Sciatic nerve (tissue), 2 donors: Measurements from ENCODE around the gene CPLX3. TPM values are rescaled to one million over a fixed set of nuclear protein-coding genes. Genes with fewer than 3 reads are reported as not detected.
"Not testable (repeated sequence)": the region's sequence is repeated elsewhere in the genome, so short reads cannot be mapped to it uniquely, and the experiment has no call there.

Experiments
- ATAC-seq: fragments of 200-7000 bp; cut with Tn5 transposase; one replicate; pipeline ENCODE4 v1.9.1; 2020; ENCODE audit warnings: mild to moderate bottlenecking, moderate library complexity
- DNase-seq: peaks from one replicate; pipeline ENCODE4 v3.0.0-alpha.2; 2020; ENCODE audit warnings: low spot score
- intact Hi-C: fragments of 100-400 bp; cut with DNase I; formaldehyde crosslinking; loops from one replicate; pipeline ENCODE4 v1.14.2; 2022
- total RNA-seq: library from RNA; stranded (reverse); fragmentation: NEBNext Ultra II Directional; extraction: Animal tissue kit (Norgen Biotek cat#: 25700); gene quantifications from one replicate; pipeline ENCODE4 v1.2.1, GENCODE V29; 2021
- donor health status: DM: no; HTN: no; CAD: no.
- donor health status: DM: no; HTN: no; CAD: no.

CPLX3 gene
- not detected for total RNA-seq

GRCh38 chr15:74826364-74826819 is at the start of gene CPLX3:
Gene CPLX3, plus strand, starts transcription at chr15:74826627. Its CDS starts 77 bp downstream, at chr15:74826704.
- DNase-seq: no peak
- ATAC-seq: peak; percentile 43
- intact Hi-C loops: no loop called here

- peak; percentile 35 for ATAC-seq
- intact Hi-C loops: loop anchor here (10.0 kb wide), 2 partner anchors 68 to 128 kb away; partner anchors contain the start of genes FAM219B and ULK3
Observed at GRCh38 chr15:74776821-74777768, 49.3 kb upstream of the CPLX3 start.

GRCh38 chr15:74777769-74778598 is 48.4 kb upstream of the CPLX3 start:
- ATAC-seq (peak; percentile 20), DNase-seq (no peak)
- intact Hi-C loops: loop anchor here (10.0 kb wide), 2 partner anchors 67 to 127 kb away; partner anchors contain the start of genes FAM219B and ULK3

More at GRCh38 chr15:74776821-74777768, 49.3 kb upstream of the CPLX3 start:
- DNase-seq: no peak

GRCh38 chr15:74778599-74778970 is 47.8 kb upstream of the CPLX3 start:
- DNase-seq (no peak), ATAC-seq (no peak)
- intact Hi-C loops: loop anchor here (10.0 kb wide), 2 partner anchors 66 to 126 kb away; partner anchors contain the start of genes FAM219B and ULK3

GRCh38 chr15:74779162-74779648 is 47.2 kb upstream of the CPLX3 start:
- no peak for DNase-seq

GRCh38 chr15:74780523-74781430 is 45.6 kb upstream of the CPLX3 start:
- intact Hi-C loops: no loop called here
- no peak for ATAC-seq
- DNase-seq: no peak

More at GRCh38 chr15:74779162-74779648, 47.2 kb upstream of the CPLX3 start:
- ATAC-seq: no peak
- intact Hi-C loops: loop anchor here (10.0 kb wide), 2 partner anchors 66 to 126 kb away; partner anchors contain the start of genes FAM219B and ULK3

- DNase-seq: peak; percentile 83
- intact Hi-C loops: no loop called here
- peak; percentile 64 for ATAC-seq
Observed at GRCh38 chr15:74781431-74782258, 44.8 kb upstream of the CPLX3 start, which contains the start of gene CSK. Gene CSK, plus strand, starts transcription at chr15:74782080. Its CDS starts 16,218 bp downstream, at chr15:74798298.

- ATAC-seq: peak; percentile 11
- intact Hi-C loops: no loop called here
- no peak for DNase-seq
Observed at GRCh38 chr15:74782259-74783071, 44.0 kb upstream of the CPLX3 start.

GRCh38 chr15:74783072-74783807 is 43.2 kb upstream of the CPLX3 start:
- intact Hi-C loops: no loop called here
- DNase-seq (no peak), ATAC-seq (peak; percentile 9)

GRCh38 chr15:74783808-74784175 is 42.6 kb upstream of the CPLX3 start:
- no peak for ATAC-seq
- intact Hi-C loops: no loop called here
- no peak for DNase-seq

- intact Hi-C loops: no loop called here
- ATAC-seq: no peak
- DNase-seq: no peak
Observed at GRCh38 chr15:74784426-74785193, 41.8 kb upstream of the CPLX3 start.

- DNase-seq (no peak), ATAC-seq (no peak)
- intact Hi-C loops: no loop called here
Observed at GRCh38 chr15:74785194-74786032, 41.0 kb upstream of the CPLX3 start.

GRCh38 chr15:74786081-74786480 is 40.3 kb upstream of the CPLX3 start:
- intact Hi-C loops, DNase-seq: not testable (repeated sequence)

GRCh38 chr15:74786551-74787165 is 39.8 kb upstream of the CPLX3 start:
- ATAC-seq: no peak
- DNase-seq: no peak
- intact Hi-C loops: no loop called here

More at GRCh38 chr15:74786081-74786480, 40.3 kb upstream of the CPLX3 start:
- ATAC-seq: not testable (repeated sequence)
